ENCODE data around the gene AURKAIP1. TPM values are rescaled to one million over a fixed set of nuclear protein-coding genes. Genes with fewer than 3 reads are reported as not detected.

AURKAIP1 gene
- total RNA-seq, 4 donors from 2014 or later = 13.2 to 75.8 (median 31.1) TPM

DNA sequence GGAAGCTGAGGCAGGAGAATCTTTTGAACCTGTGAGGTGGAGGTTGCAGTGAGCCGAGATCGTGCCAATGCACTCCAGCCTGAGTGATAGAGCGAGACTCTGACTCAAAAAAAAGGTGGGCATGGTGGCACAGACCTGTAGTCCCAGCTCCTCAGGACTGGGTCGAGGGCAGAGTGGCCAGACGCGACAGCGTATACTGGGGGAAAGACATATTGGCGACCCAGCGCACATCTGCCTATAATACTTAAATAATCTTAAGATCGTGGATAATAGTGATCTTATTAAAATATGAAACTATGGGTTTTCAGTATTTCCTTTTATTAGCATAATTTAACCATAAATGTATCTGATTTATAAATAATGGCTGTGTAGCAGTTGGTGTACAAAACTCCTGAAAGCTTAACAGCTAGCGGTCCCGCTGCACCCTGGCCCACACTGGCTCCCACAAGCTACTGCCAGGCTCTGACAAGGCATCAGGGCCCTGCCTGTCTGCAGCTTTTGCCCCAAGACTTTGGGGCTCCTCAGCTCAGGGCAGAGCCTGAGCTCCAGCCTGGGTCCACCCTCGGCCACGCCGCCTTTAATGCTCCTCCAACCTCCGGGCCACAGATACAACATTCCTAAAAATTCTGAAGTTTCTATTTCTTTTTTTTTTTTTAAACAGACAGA is 2.7 kb upstream of the AURKAIP1 start:
- no peaks in the 10 kb centered on the region for H3K9me3 ChIP-seq
- intact Hi-C loops (cut with DNase I; ENCODE audit: low total_unique reads) = no loop called here
- TF ChIP-seq POLR2A (IDR thresholded peaks at IDR 0.05) = no peak
- TF ChIP-seq, protein P1, sequence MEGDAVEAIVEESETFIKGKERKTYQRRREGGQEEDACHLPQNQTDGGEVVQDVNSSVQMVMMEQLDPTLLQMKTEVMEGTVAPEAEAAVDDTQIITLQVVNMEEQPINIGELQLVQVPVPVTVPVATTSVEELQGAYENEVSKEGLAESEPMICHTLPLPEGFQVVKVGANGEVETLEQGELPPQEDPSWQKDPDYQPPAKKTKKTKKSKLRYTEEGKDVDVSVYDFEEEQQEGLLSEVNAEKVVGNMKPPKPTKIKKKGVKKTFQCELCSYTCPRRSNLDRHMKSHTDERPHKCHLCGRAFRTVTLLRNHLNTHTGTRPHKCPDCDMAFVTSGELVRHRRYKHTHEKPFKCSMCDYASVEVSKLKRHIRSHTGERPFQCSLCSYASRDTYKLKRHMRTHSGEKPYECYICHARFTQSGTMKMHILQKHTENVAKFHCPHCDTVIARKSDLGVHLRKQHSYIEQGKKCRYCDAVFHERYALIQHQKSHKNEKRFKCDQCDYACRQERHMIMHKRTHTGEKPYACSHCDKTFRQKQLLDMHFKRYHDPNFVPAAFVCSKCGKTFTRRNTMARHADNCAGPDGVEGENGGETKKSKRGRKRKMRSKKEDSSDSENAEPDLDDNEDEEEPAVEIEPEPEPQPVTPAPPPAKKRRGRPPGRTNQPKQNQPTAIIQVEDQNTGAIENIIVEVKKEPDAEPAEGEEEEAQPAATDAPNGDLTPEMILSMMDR (IDR thresholded peaks at IDR 0.05) = no peak

DNA sequence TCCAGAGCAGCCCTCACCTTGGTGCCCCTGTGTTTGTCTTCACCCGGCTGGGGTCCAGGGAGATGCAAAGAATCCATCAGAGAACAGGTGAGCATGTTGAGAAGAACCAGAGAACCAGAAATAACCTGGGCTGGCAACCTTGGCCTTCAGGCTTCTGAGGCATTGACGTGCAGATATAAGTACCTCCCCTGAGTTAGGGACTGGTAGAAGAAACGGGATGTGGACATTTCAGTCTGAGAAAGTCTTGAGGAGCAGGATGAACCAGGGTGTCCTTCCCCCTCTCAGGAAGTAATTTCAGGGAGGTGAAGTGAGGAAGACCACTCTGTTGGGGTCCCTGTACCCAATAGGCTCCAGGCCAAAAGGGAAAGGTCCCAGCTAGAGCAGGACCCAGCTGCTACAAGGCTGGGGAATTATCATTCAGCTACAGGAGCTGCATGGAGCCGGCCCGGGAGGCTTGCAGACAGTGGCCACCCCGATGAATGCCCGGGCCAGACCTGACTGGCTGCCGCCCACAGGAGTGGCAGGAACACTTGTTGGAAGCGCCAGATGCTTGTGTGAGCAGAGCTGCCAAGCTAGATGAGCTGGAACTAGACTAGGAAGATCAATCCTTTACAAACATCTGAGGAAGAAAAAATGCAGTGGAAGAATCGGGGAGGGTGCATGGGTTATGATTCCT is 1.7 kb upstream of the AURKAIP1 start:
- intact Hi-C loops (cut with DNase I; ENCODE audit: low total_unique reads) = no loop called here

More for the DNA sequence above, 2.7 kb upstream of the AURKAIP1 start:
- H3K4me1 ChIP-seq = peaks cover 0 to 11% of the 10 kb centered on the region in 2 donors
- H3K36me3 ChIP-seq = no peaks in the 10 kb centered on the region
- H3K27me3 ChIP-seq = no peaks in the 10 kb centered on the region
- no peak overlapping the region for H3K27ac ChIP-seq
- DNase-seq = no peak
- H3K4me3 ChIP-seq = no peak overlapping the region

DNA sequence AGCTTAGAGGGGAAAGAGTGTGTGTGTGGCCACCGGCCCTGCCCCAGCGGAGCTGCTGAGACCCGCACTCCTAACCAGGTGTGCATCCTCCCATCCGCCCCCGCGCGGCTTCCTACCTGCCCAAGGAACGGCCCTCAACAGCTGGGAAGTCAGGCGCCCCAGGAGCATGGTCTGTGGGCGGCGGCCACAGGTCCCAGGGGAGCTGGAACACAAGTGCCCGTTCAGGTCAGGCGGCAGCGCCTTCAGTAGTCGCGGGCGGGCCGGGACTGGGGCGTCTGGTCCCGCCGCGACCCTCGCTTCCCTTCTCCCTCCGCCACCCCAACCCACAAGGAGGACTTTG is 448 bp downstream of the AURKAIP1 start:
- no peak for DNase-seq
- Histone ChIP-seq H3K4me1 (peaks cover 0 to 17% of the 10 kb centered on the region in 2 donors), H3K27me3 (no peaks in the 10 kb centered on the region), H3K36me3 (no peaks in the 10 kb centered on the region), H3K27ac (peak overlapping the region; percentile 90 to 93), H3K4me3 (peak overlapping the region; percentile 82 to 89), H3K9me3 (no peaks in the 10 kb centered on the region)
- TF ChIP-seq, protein P1 (IDR thresholded peaks at IDR 0.05) = no peak
- no peak for TF ChIP-seq POLR2A (IDR thresholded peaks at IDR 0.05)
- intact Hi-C loops (cut with DNase I; ENCODE audit: low total_unique reads) = no loop called here

More for the DNA sequence above, 1.7 kb upstream of the AURKAIP1 start:
- Histone ChIP-seq H3K4me3 (no peak overlapping the region), H3K9me3 (no peaks in the 10 kb centered on the region), H3K27me3 (no peaks in the 10 kb centered on the region), H3K4me1 (peaks cover 0 to 15% of the 10 kb centered on the region in 2 donors), H3K27ac (no peak overlapping the region), H3K36me3 (no peaks in the 10 kb centered on the region)
- no peak for DNase-seq
- TF ChIP-seq, protein P1 (IDR thresholded peaks at IDR 0.05) = no peak
- no peak for TF ChIP-seq POLR2A (IDR thresholded peaks at IDR 0.05)

DNA sequence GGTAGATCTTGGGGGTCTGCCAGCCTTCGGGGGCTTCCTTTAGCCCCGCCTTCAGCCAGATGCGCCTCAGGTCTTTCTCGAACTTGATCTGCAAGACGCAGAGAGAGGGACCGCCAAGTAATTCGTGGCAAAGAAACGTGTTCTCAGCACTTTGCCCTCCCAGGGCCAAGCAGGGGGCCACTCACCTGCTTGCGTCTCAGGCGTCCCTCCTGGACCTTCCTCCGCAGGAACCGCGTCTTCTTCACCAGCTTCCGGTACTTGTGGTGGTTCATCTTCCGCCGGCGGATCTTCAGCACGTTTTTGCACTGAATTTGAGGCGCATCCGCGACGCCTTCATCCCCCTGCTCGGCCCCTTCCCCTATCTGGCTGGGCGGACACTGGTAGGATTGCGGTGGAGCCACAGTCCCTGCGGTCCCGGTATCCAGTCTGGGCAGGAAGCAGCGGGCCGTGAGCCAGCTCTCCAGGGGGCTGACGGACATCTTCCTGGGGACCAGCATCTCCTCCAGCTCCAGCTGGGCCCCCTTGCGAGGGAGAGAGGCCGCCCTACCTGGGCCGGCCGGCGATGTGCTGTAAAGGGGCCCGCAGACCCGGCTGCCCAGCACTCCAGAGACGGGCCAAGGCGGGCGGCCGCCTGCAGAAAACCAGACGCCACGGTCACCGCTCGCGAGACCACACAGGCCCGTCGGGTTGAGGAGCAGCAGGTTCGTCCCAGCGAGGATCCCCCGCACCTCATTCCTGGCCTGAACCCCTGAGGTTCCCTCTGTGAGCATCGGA is 1.0 kb downstream of the AURKAIP1 start:
- intact Hi-C loops (cut with DNase I; ENCODE audit: low total_unique reads) = no loop called here
- peaks cover 0 to 17% of the 10 kb centered on the region in 2 donors for H3K4me1 ChIP-seq
- no peaks in the 10 kb centered on the region for H3K27me3 ChIP-seq
- H3K27ac ChIP-seq = peak overlapping the region; percentile 90 to 93
- H3K9me3 ChIP-seq = no peaks in the 10 kb centered on the region
- H3K36me3 ChIP-seq = no peaks in the 10 kb centered on the region
- peak in 1 of 2 donors; percentile 30 for DNase-seq
- TF ChIP-seq POLR2A (IDR thresholded peaks at IDR 0.05) = no peak
- TF ChIP-seq, protein P1 (IDR thresholded peaks at IDR 0.05) = no peak
- peak overlapping the region; percentile 82 to 89 for H3K4me3 ChIP-seq
